T-helper 22 cell (primary cell): ENCODE results near the gene NFYA.
"Not testable (repeated sequence)": the region's sequence is repeated elsewhere in the genome, so short reads cannot be mapped to it uniquely, and the experiment has no call there.

Experiments used
- DNase-seq: peaks from one replicate; pipeline ENCODE4 v3.0.0-alpha.2; 2020; ENCODE audit warnings: low read depth

The NFYA gene

GRCh38 chr6:41073968-41074691 lies 1.4 kb downstream of the NFYA start:
- DNase-seq: no peak

DNA sequence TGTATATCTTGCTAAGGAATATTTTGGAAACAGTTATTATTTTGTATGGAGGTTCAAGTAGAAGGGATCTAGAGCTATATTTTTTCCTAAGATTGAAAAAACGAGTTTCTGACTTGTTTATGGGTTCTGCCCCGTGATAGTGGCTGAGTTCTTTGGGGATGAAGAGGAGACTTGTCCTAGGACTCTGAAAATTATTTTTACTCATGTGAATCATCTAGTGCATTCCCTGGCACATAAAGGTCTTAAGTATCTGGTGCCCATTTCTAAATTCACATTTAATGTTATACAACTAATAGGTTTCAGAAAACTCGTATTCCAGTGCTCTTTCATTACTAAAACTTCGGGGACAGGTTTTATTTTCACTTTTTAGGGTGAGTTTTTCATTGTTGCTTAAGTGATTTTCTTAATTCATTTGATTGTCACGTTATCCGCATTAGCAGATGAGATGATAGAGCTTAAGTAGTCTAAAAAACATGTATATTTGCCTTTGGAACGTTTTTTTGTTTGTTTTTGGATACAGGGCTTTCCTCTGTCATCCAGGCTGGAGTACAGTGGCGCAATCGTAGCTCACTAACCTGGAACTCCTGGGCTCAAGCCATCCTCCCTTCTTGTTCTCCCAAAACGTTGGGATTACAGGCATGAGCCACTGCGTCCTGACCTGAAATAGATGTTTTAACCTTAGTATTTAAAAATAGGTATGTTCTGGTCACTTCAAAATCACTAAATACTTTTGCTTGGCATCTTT lies 2.1 kb downstream of the NFYA start:
- DNase-seq: no peak

DNA sequence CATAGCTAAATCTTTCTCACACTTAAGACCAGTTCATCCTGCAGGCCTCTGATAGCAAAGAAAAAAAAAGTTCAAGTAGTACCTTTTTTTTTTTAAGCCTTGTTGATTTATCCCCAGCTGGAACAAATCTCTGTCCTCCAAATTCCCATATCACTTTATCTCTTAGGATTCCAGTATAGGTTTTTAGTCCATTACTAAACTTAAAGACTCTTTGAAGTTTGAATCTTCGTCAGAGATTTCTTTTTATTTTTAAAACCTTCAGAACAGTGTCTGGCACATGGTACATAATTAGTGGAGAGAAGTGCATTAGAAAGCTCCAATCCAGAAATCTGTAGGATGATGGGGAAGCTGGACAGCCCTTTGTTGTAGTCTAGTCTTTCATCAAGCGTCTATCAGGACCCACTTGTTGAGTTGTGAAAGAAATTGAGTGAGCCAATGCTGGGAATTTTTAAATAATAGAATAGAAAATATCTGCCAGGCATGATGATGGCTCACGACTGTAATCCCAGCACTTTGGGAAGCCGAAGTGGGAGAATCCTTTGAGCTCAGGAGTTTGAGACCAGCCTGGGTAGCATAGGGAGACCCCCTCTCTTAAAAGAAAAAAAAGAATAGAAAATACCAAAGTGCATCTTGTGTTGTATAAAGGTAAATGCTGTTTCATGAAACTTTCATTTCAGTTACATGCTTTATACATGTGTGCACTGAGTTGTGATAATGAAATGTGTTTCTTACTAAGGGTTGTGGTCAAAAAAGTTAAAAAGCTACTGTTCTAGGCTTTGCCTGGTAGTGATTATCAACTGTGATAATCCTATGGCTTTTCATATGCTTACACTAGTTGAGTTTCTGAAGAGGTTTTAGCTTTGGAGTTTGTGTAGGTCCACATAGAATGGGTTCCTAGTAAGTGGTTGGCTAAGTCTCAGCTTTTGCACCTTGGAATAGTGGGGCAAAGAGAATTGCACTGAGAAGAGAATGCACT lies 3.2 kb downstream of the NFYA start:
- DNase-seq: no peak

GRCh38 chr6:41077536-41077935 lies 4.8 kb downstream of the NFYA start:
- no peak for DNase-seq

DNA sequence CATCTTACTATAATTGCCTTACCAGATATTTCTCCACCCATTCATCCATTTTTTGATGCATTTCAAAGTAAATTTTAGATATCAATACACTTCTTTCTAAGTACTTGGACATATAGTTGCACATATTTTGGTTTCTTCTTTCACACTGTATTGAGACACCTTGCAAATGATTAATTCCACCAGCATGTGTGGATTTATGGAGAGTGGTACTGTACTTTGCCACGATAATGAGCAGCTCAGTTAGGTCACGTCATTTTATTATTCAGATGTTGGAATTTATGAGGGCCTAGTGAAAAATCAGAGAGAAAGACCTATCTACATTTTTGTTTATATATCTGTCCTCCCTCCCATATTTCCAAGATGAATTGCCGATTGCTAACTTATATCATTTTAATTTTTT lies 5.3 kb downstream of the NFYA start:
- DNase-seq: no peak

DNA sequence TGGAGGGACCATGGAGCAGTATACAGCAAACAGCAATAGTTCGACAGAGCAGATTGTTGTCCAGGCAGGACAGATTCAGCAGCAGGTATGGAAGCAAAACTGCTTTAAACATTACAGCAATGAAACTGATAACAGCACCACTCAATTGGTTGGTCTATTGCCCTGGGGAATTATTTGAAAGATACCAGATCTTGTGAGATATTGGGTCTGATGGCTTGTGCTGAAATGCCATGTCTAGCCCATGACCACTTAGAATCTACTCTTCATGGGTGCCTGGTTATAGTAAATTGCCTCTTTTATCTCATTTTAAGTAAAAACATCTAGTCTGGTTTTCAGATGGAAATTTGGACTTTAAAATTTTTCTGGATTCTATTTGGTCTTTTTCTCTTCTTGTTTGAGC lies 6.3 kb downstream of the NFYA start:
- no peak for DNase-seq

DNA sequence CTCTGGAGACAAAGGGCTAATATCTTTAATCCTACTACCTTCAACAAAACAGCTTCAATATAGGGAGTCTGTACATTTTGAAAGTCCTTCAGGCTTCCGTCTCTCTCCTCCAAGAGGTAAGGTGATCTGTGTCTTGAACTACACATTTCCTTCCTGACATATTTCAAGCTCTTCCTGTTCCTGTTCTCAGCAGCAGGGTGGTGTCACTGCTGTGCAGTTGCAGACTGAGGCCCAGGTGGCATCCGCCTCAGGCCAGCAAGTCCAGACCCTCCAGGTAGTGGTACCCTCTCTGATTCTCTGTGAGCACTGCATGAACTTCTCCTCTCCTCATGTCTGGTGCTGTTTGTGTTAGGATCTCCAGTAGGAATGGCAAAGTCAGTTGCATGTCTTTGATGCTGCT lies 7.8 kb downstream of the NFYA start:
- no peak for DNase-seq

DNA sequence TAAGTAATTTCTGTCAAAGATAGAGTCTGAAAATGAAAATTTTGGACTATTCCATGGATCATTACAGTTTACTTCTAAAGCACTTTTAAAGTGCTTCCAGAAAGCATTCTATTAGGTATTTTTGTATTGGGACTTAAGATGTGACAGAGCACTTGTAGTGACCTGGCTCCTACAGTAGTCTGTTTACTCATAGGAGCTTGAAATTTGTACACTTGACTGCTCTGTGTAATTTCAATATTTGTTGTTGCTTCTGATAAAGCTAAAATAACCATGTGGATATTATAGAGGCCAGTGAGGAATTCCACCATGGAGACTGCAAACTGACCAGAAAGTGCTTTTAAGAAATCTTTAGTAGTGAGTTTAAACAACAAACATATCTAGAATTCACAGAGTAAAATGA lies 10.3 kb downstream of the NFYA start:
- DNase-seq: no peak

GRCh38 chr6:41085182-41085581 lies 12.4 kb downstream of the NFYA start:
- no peak for DNase-seq

GRCh38 chr6:41088451-41088850 lies 15.7 kb downstream of the NFYA start:
- no peak for DNase-seq

GRCh38 chr6:41090841-41091761 lies 18.3 kb downstream of the NFYA start:
- no peak for DNase-seq

DNA sequence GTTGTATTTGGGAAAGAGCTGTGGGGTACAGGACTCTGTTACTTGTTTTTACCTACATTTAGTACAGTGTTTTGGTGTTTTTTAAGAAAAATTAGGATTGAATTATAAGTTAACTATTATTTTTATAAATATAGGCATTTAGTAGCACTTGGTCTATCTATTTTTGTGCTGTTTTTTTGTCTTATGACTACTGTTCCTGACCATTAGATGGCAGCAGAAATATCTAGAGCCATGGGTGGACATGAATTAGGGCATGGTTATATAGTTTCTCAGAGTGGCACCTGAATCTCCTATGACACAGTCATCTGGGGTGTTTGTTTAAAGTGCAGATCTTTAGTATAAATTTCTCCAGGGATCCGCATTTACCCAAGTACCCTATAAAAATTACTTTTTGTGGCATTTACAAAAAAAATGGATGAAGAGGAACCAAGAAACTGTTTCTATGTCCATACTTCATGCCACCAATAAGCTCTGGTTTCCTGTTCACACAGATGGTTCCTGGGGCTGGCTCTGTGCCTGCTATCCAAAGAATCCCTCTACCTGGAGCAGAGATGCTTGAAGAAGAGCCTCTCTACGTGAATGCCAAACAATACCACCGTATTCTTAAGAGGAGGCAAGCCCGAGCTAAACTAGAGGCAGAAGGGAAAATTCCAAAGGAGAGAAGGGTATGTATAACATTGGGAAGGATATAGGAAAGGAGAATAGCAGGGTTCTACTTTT lies 19.8 kb downstream of the NFYA start:
- no peak for DNase-seq

DNA sequence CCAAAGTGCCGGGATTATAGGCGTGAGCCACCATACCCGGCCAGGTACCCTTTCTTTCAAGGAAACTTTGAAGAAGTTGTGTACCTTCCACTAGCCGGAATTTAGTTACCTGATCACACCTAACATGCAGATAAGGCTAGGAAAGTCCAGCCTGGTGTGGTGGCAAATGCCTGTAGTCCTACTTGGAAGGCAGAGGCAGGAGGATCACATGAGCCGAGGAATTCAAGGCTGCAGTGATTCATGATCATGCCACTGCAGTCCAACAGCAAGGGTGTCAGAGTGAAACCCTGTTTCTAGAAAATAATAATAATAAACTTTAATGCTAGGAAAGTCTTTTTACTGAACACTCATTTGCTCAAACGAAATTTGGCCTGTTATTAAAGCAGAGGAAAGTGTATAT lies 21.0 kb downstream of the NFYA start:
- DNase-seq: no peak

GRCh38 chr6:41097467-41098090 lies 24.8 kb downstream of the NFYA start:
- DNase-seq: no peak

GRCh38 chr6:41098366-41098765 lies 25.6 kb downstream of the NFYA start:
- DNase-seq: no peak

- no peak for DNase-seq
These were observed 28.1 kb downstream of the NFYA start for GRCh38 chr6:41100871-41101287.

- DNase-seq: no peak
These were observed 31.1 kb downstream of the NFYA start for GRCh38 chr6:41103847-41104246.

GRCh38 chr6:41111017-41111416 lies 38.2 kb downstream of the NFYA start:
- DNase-seq: no peak

- DNase-seq: not testable (repeated sequence)
These were observed 42.3 kb downstream of the NFYA start for GRCh38 chr6:41115027-41115426.

GRCh38 chr6:41119508-41119907 lies 46.7 kb downstream of the NFYA start:
- no peak for DNase-seq
